Panc1 (cell line): ENCODE measurements around the gene CASP3.

Experiments used
- CTCF ChIP-seq: fragments of 450-650 bp; IDR thresholded peaks from 2 replicates; pipeline ENCODE4 v1.5.1; 2017; ENCODE audit warnings: mild to moderate bottlenecking
- TF ChIP-seq, protein P1 (sequence below), 2 experiments: IDR thresholded peaks; 2 replicates each; pipeline ENCODE4 v1.6.1; 2011 to 2012; ENCODE audit warnings: low read depth in 2 of 2, control low read depth in 1 of 2, low read length in 1 of 2, mild to moderate bottlenecking in 1 of 2, moderate library complexity in 1 of 2; ENCODE audit not compliant: insufficient read depth in 1 of 2

- TF ChIP-seq, protein P1, sequence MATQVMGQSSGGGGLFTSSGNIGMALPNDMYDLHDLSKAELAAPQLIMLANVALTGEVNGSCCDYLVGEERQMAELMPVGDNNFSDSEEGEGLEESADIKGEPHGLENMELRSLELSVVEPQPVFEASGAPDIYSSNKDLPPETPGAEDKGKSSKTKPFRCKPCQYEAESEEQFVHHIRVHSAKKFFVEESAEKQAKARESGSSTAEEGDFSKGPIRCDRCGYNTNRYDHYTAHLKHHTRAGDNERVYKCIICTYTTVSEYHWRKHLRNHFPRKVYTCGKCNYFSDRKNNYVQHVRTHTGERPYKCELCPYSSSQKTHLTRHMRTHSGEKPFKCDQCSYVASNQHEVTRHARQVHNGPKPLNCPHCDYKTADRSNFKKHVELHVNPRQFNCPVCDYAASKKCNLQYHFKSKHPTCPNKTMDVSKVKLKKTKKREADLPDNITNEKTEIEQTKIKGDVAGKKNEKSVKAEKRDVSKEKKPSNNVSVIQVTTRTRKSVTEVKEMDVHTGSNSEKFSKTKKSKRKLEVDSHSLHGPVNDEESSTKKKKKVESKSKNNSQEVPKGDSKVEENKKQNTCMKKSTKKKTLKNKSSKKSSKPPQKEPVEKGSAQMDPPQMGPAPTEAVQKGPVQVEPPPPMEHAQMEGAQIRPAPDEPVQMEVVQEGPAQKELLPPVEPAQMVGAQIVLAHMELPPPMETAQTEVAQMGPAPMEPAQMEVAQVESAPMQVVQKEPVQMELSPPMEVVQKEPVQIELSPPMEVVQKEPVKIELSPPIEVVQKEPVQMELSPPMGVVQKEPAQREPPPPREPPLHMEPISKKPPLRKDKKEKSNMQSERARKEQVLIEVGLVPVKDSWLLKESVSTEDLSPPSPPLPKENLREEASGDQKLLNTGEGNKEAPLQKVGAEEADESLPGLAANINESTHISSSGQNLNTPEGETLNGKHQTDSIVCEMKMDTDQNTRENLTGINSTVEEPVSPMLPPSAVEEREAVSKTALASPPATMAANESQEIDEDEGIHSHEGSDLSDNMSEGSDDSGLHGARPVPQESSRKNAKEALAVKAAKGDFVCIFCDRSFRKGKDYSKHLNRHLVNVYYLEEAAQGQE (IDR thresholded peaks at IDR 0.05; ENCODE audit: insufficient read depth in 1 of 2, low read depth in 2 of 2, low read length in 1 of 2), result no peak
- no peak for TF ChIP-seq CTCF
Observed at GRCh38 chr4:184657144-184657543, 7.9 kb upstream of the CASP3 start.
